ENCODE results near the gene RBP4. TPM values are rescaled to one million over a fixed set of nuclear protein-coding genes. Genes with fewer than 3 reads are reported as not detected.

RBP4 gene
- 1 to 10 TPM; 2.3 to 3.7 TPM for total RNA-seq
- polyA plus RNA-seq (ENCODE audit: insufficient read length in 2 of 2) = 1 to 10 TPM; 7.3 to 8.6 TPM
- long read RNA-seq, donor 1, partial matches to known transcripts = 0 of 2 reads
- long read RNA-seq, donor 1, other reads (novel, unspliced or antisense) = 0 of 2 reads
- long read RNA-seq, donor 2 = 0 reads
- long read RNA-seq, donor 3, partial matches to known transcripts = 0 of 3 reads
- long read RNA-seq, donor 3, other reads (novel, unspliced or antisense) = 0 of 3 reads
- long read RNA-seq, donor 4, partial matches to known transcripts = 0 of 1 reads
- long read RNA-seq, donor 4, other reads (novel, unspliced or antisense) = 0 of 1 reads

GRCh38 chr10:93601146-93601773, at the start of gene RBP4:
Gene RBP4 (minus strand): TSS chr10:93601235. CDS start chr10:93601028, 207 bp downstream.
- H3K9me3 ChIP-seq (ENCODE audit: control insufficient read depth, insufficient read depth, low read length) = no peaks in the 10 kb centered on the region
- no peaks in the 10 kb centered on the region for H3K36me3 ChIP-seq (ENCODE audit: control insufficient read depth, insufficient read depth, low read length)
- H3K4me3 ChIP-seq (ENCODE audit: low read depth, low read length) = no peak within 1 kb of the TSS
- peaks cover 13% of the 10 kb centered on the region for H3K4me1 ChIP-seq (ENCODE audit: control insufficient read depth, insufficient read depth, low read length)
- H3K27ac ChIP-seq (ENCODE audit: low read depth, low read length) = no peak within 1 kb of the TSS
- peaks cover 45% of the 10 kb centered on the region for H3K27me3 ChIP-seq (ENCODE audit: control insufficient read depth, insufficient read depth, low read length)
- DNase-seq (ENCODE audit: low read depth in 4 of 6, low spot score in 6 of 6) = peak in 2 of 6 donors; percentile 36 to 43
- whole genome bisulfite sequencing (ENCODE audit: insufficient coverage) = under 1% methylated on average over 61 of the region's 63 CpGs

DNA sequence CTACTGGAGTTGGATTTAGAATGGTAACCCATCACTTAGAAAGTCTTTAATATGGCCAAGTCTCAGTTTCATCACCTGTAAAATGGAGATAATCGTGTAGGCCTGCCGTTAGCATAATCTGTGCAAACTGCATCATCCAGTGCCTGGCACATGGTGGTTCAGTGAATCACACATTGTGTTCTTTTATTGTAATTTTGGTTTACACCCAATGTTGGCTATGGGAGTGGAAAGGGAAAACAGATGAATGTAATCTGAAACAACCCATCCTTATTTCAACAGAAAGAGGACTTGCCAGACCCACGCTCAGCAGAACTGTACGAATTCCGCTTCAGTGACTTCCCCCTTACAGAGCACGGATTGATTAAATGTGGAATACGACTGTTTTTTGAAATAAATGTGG, 38.8 kb upstream of the RBP4 start:
- no peaks in the 10 kb centered on the region for H3K36me3 ChIP-seq (ENCODE audit: control insufficient read depth, insufficient read depth, low read length)
- no peaks in the 10 kb centered on the region for H3K9me3 ChIP-seq (ENCODE audit: control insufficient read depth, insufficient read depth, low read length)
- H3K27ac ChIP-seq (ENCODE audit: low read depth, low read length) = no peak overlapping the region
- no peak for DNase-seq (ENCODE audit: low read depth in 4 of 6, low spot score in 6 of 6)
- H3K4me3 ChIP-seq (ENCODE audit: low read depth, low read length) = no peak overlapping the region
- 95% methylated on average over 2 of the region's 7 CpGs for WGBS (ENCODE audit: insufficient coverage)
- H3K27me3 ChIP-seq (ENCODE audit: control insufficient read depth, insufficient read depth, low read length) = no peaks in the 10 kb centered on the region
- H3K4me1 ChIP-seq (ENCODE audit: control insufficient read depth, insufficient read depth, low read length) = no peaks in the 10 kb centered on the region

- Histone ChIP-seq H3K9me3 (ENCODE audit: control insufficient read depth, insufficient read depth, low read length) (no peaks in the 10 kb centered on the region), H3K27ac (ENCODE audit: low read depth, low read length) (no peak overlapping the region), H3K4me1 (ENCODE audit: control insufficient read depth, insufficient read depth, low read length) (peaks cover 7% of the 10 kb centered on the region), H3K36me3 (ENCODE audit: control insufficient read depth, insufficient read depth, low read length) (no peaks in the 10 kb centered on the region), H3K27me3 (ENCODE audit: control insufficient read depth, insufficient read depth, low read length) (no peaks in the 10 kb centered on the region), H3K4me3 (ENCODE audit: low read depth, low read length) (no peak overlapping the region)
- DNase-seq (ENCODE audit: low read depth in 4 of 6, low spot score in 6 of 6) = peak in 4 of 6 donors; percentile 0 to 61 (median 12)
- WGBS (ENCODE audit: insufficient coverage) = 61% methylated on average over 12 of the region's 15 CpGs
Measured at GRCh38 chr10:93630625-93631557, 29.9 kb upstream of the RBP4 start.

DNA sequence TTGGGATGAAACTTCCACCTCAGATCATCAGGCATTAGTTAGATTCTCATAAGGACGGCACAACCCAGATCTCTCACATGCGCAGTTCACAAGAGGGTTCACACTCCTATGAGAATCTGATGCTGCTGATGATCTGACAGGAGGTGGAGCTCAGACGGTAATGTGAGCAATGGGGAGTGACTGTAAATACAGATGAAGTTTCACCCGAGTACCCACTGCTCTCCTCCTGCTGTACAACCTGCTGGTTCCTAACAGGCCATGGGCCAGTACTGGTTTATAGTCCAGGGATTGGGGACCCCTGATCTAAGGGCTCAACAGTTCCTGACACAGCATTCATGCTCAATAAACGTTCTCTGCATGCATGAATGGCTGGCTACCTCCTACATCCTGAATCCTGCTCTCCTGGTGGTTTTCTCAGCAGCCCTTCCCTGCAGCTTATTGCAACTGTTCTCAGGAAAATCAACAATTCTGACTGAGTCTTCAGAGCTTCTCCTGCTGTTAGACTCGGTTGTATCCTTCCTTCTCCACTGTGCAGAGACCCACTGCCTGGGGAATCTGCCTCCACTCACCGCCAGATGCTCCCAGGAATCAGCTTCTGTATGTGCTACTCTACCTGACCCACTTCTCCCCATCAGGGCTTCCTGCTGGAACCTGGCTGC, 28.7 kb upstream of the RBP4 start:
- no peaks in the 10 kb centered on the region for H3K36me3 ChIP-seq (ENCODE audit: control insufficient read depth, insufficient read depth, low read length)
- DNase-seq (ENCODE audit: low read depth in 4 of 6, low spot score in 6 of 6) = peak in 2 of 6 donors; percentile 16 to 59
- whole genome bisulfite sequencing (ENCODE audit: insufficient coverage) = 65% methylated on average over 4 of the region's 7 CpGs
- peaks cover 7% of the 10 kb centered on the region for H3K4me1 ChIP-seq (ENCODE audit: control insufficient read depth, insufficient read depth, low read length)
- no peak overlapping the region for H3K4me3 ChIP-seq (ENCODE audit: low read depth, low read length)
- no peaks in the 10 kb centered on the region for H3K9me3 ChIP-seq (ENCODE audit: control insufficient read depth, insufficient read depth, low read length)
- H3K27me3 ChIP-seq (ENCODE audit: control insufficient read depth, insufficient read depth, low read length) = no peaks in the 10 kb centered on the region
- no peak overlapping the region for H3K27ac ChIP-seq (ENCODE audit: low read depth, low read length)

DNA sequence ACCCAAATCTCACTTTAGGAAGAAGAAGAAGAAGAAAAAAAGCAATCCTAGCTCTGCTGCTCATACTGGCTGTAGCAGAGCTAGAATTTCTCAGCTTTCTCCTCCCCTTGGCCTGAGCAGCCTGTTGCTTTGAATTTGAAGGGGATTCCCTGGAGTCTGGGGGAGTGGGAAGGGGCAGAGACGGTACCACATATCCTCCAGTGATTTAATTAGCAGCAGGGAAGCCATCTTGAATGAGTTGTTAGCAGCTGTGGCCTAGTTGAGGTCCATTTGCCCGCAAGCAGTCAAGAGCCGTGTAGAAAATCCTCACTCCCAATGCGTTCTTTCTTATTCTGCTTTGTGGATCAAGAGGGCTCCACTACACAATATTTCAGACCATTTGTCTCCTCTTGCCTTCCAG, 27.8 kb upstream of the RBP4 start:
- no peak overlapping the region for H3K4me3 ChIP-seq (ENCODE audit: low read depth, low read length)
- H3K4me1 ChIP-seq (ENCODE audit: control insufficient read depth, insufficient read depth, low read length) = peaks cover 7% of the 10 kb centered on the region
- H3K27me3 ChIP-seq (ENCODE audit: control insufficient read depth, insufficient read depth, low read length) = no peaks in the 10 kb centered on the region
- 75% methylated on average over 4 of the region's 4 CpGs for WGBS (ENCODE audit: insufficient coverage)
- no peaks in the 10 kb centered on the region for H3K9me3 ChIP-seq (ENCODE audit: control insufficient read depth, insufficient read depth, low read length)
- no peak for DNase-seq (ENCODE audit: low read depth in 4 of 6, low spot score in 6 of 6)
- H3K36me3 ChIP-seq (ENCODE audit: control insufficient read depth, insufficient read depth, low read length) = no peaks in the 10 kb centered on the region
- H3K27ac ChIP-seq (ENCODE audit: low read depth, low read length) = no peak overlapping the region

GRCh38 chr10:93622942-93623341, 21.9 kb upstream of the RBP4 start:
- Histone ChIP-seq H3K4me3 (ENCODE audit: low read depth, low read length) (no peak overlapping the region), H3K27me3 (ENCODE audit: control insufficient read depth, insufficient read depth, low read length) (no peaks in the 10 kb centered on the region), H3K4me1 (ENCODE audit: control insufficient read depth, insufficient read depth, low read length) (no peaks in the 10 kb centered on the region), H3K9me3 (ENCODE audit: control insufficient read depth, insufficient read depth, low read length) (no peaks in the 10 kb centered on the region), H3K36me3 (ENCODE audit: control insufficient read depth, insufficient read depth, low read length) (no peaks in the 10 kb centered on the region), H3K27ac (ENCODE audit: low read depth, low read length) (no peak overlapping the region)
- no peak for DNase-seq (ENCODE audit: low read depth in 4 of 6, low spot score in 6 of 6)
- 57% methylated on average over 1 of the region's 1 CpG for WGBS (ENCODE audit: insufficient coverage)

DNA sequence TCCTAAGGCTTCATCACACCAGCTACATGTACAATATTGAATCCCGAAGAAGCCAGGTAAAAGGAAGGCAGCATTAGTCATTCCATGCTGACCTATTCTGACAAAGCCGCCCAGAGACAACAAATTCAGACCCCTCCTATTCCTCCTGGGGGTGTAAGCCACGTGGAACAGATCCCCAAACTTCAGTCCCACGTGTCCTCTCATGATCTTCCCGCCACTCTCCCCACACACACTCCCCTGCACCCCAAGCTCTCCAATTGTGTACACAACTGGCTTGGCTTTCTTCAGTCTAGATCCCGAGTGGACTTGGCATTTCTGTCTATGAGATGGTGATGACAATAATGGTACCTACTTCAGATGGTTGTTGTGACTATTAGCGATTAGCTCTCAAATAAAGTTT, 19.9 kb upstream of the RBP4 start:
- Histone ChIP-seq H3K36me3 (ENCODE audit: control insufficient read depth, insufficient read depth, low read length) (no peaks in the 10 kb centered on the region), H3K9me3 (ENCODE audit: control insufficient read depth, insufficient read depth, low read length) (no peaks in the 10 kb centered on the region), H3K27me3 (ENCODE audit: control insufficient read depth, insufficient read depth, low read length) (no peaks in the 10 kb centered on the region), H3K27ac (ENCODE audit: low read depth, low read length) (no peak overlapping the region), H3K4me1 (ENCODE audit: control insufficient read depth, insufficient read depth, low read length) (no peaks in the 10 kb centered on the region), H3K4me3 (ENCODE audit: low read depth, low read length) (no peak overlapping the region)
- no peak for DNase-seq (ENCODE audit: low read depth in 4 of 6, low spot score in 6 of 6)
- 68% methylated on average over 5 of the region's 7 CpGs for WGBS (ENCODE audit: insufficient coverage)

GRCh38 chr10:93615576-93616235, 14.7 kb upstream of the RBP4 start:
- no peak overlapping the region for H3K27ac ChIP-seq (ENCODE audit: low read depth, low read length)
- no peaks in the 10 kb centered on the region for H3K4me1 ChIP-seq (ENCODE audit: control insufficient read depth, insufficient read depth, low read length)
- no peak for DNase-seq (ENCODE audit: low read depth in 4 of 6, low spot score in 6 of 6)
- no peaks in the 10 kb centered on the region for H3K36me3 ChIP-seq (ENCODE audit: control insufficient read depth, insufficient read depth, low read length)
- H3K27me3 ChIP-seq (ENCODE audit: control insufficient read depth, insufficient read depth, low read length) = no peaks in the 10 kb centered on the region
- no peaks in the 10 kb centered on the region for H3K9me3 ChIP-seq (ENCODE audit: control insufficient read depth, insufficient read depth, low read length)
- no peak overlapping the region for H3K4me3 ChIP-seq (ENCODE audit: low read depth, low read length)
- 88% methylated on average over 1 of the region's 9 CpGs for WGBS (ENCODE audit: insufficient coverage)

Data from spinal cord (tissue), 10 donors.